ENCODE results near the gene TFF1.

The TFF1 gene

DNA sequence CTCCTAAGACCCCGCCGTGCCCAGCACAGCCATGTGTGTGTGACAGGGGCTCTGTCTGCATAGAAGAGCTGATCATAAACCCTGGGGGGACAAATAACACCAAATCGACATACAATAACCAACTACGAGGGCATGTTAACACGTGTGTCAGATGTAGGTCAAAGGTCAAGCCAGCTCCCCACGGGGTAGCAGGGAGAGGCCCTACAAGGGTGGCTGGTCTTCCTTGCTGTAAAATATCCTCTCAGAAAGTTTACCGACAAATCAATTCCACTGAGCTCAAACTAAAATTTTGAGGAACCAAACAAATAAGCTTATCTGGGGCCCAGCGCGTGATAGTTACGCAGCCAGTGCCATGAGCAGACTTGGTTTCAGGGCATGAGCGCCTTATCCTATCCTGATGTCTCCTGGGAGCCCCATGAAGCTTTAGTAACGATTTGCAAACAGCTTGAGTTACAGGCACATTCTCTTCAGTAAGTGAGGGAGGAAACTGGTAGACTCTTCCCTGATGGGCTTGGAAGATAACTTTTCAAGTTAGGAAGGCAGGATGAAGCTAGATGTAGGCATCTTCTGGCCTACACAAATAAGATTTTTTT lies 32.2 kb upstream of the TFF1 start:
- DNase-seq (ENCODE audit: low read depth), result no peak

DNA sequence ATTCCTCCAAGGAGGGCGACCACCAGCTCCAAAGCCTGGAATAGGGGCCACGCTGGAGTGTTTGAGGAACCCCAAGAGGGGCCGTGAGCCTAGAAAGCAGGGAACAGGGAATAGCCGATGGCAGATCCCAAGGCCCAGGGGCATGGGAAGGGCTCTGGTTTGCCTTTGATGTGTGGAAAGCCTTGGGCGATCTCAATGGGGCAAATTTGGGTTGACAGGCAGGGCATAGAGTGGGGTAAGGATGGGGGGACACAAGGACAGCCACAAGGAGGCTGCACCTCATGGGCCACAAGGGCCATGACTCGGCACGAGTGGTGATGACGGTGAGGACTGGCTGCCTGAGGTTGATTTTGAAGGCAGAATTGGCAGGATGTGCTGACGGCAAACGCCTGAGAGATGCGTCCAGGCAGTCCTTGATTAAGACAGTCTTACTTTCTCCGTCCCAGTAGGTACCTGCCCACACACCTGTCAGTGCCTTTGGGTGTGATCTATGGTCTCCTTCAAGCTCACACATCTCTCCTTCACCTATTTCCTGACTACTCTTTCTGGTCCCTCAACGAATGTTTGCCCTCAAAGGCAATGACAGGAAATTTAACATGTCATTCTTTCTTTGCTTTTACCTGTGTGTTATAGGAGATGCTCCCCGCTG lies 31.5 kb upstream of the TFF1 start:
- DNase-seq (ENCODE audit: low read depth), result no peak

DNA sequence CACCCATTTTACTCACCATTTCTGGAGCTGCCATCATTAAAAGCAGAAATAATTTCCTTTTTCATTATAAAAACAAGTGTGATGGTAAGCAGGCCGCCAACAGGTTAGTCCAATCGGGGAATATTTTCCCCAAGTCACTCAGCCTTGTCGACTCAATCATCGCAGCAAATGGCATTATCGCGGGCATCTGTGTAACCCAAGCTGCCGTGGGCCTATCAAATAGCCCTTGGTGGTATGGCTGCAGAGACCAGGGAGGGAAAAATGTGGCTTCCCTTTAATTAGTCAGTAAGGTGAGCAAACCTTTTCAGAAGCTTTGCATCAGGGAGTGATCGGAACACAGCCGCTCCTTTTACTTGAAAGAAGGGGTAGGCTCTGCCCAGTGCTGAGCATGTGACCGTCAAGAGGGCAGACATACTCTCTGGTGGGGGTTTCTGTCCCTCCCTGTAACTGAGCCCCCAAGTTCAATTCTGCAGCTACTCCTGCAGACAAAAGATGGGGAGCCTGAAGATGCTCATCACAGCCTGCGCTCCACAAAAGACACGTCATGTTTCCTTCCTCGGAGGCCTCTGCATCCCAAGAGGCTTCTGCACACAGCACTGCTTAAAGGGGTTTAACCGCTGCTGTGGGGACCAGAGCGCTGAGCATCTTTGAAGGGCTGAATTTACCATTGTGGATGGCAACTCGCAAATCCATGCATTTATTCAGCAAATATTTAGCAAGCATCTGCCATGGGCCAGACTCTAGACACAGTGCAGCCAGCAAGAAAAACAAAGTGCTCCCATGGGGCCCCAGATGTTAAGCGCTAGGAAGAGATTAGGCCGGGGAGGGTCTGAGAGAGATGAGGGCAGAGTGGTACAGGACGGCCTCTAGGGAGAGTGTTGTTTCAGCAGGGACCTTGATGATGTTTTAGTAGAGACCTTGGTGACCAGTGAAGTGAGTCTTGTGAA lies 30.7 kb upstream of the TFF1 start:
- DNase-seq (ENCODE audit: low read depth), result no peak

DNA sequence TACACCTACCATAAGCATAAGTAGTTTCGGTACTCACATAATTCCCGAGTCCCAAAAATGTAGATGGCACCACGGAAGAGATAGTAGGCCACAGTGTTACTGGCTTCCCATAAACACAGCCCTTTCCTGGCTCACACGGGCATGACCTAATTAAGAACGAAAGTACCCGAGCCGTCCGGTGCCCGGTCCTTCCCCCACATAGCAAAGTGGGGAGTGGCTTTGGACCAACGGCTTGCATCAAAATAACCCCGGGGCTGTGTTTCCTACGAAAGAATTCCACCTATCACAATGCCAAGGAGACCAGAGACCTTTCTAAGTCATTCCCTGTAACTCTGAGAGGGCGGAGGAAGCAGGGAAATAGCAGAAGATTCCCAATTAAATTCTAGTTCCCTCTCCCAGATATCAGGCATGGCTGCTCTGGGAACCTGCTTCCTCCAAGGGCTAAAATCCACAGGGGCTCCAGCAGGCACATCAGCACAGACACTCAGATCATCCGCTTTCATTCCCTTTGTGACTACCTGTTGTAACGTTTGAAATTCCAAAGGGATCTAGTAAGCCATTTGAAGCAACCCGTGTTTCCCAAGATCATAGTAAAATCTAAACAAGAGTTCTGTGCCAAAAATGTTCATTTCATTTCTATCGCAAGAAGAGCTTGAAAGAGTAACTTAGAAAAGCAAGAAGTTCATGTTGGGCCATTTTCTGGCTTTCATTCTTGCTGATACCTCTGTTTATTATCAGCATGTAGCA lies 29.7 kb upstream of the TFF1 start, which contains the start of gene TMPRSS3:
TMPRSS3 (minus strand) TSS at position 148 of the 747 bp plus-strand sequence. CDS start 635 bp downstream, outside the sequence.
- no peak for DNase-seq (ENCODE audit: low read depth)

DNA sequence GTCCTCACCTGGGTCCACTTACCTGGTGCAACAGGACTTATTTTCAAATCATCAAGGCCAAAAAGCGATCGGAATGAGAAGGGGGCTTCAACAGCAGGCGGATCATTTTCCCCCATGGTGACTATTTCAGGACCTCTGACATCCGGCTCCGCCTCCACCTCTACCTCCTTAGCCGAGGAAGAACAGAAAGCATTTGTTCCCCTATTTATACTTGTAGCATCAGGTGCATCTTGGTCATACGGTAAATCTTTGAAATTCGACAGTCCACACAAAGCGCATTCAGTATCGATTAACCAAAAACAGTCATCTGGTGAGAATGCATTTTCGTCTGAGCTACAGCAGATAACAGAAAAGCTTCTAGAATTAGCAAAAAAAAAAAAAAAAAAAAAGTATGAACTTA lies 29.0 kb upstream of the TFF1 start:
- no peak for DNase-seq (ENCODE audit: low read depth)

DNA sequence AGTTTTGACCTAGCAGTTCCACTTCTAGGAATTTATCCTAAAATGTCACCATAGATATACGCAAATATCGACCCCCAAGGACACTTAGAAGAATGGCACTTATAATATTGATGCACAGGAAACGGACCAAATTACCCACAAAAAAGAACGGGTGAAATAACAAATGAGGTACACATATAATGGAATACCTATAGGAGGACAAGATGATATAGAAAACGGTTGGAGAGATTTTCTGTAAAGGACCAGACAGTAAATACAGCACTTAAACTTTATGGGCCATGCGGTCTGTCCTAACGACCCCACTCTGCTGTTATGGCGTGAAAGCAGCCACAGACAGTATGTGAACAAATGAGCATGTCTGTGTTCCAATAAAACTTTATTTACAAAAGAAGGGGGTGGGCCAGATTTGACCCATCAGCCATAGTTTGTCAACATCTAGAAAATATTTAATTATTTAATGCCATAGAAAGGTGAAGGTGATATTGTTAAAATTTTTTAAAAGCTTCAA lies 27.2 kb upstream of the TFF1 start:
- no peak for DNase-seq (ENCODE audit: low read depth)

DNA sequence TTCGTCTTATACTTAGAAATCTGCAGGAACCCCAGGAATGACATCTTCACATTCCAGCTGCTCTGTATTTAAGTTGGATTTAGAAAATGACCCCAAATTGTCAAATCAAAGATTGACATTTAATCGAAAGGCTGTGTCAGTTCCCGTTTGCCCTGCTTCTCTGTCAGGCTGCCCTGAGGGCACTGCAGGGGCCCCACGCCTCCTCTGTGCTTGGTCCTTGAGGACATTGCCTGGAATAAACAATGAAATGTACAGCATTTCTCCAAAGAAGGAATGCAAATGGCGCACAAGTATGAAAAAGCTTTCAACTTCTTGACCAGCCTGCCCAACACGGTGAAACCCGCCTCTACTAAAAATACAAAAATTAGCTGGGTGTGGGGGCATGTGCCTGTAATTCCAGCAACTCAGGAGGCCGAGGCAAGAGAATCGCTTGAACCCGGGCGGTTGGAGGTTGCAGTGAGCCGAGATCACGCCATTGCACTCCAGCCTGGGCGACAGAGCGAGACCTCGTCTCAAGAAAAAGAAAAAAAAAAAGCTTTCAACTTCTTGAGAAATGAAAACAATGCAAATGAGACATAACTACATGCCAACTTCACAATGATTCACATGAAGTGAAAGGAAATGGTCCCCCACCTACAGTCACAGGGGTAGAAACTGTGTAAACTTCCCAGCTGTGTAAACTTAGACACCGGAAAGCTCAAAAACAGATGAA lies 26.6 kb upstream of the TFF1 start:
- DNase-seq (ENCODE audit: low read depth), result no peak

DNA sequence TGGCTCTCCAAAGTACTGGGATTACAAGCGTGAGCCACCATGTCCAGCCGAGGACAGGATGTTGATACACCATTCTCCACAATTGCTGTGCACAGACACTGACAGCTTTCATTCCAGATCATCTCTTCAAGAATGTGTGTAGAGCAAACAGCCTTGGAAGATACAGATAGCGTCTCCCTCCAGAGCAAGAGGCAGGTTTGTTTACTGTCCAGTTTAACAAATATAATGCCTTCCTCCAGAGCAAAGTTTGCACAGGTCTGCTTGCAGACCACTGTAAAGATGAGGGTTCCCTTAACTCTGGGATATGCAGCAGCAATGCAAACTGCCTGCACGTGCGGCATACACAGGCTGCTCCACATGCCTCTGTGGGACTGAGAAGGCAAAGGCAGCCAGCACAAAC lies 25.0 kb upstream of the TFF1 start:
- no peak for DNase-seq (ENCODE audit: low read depth)

DNA sequence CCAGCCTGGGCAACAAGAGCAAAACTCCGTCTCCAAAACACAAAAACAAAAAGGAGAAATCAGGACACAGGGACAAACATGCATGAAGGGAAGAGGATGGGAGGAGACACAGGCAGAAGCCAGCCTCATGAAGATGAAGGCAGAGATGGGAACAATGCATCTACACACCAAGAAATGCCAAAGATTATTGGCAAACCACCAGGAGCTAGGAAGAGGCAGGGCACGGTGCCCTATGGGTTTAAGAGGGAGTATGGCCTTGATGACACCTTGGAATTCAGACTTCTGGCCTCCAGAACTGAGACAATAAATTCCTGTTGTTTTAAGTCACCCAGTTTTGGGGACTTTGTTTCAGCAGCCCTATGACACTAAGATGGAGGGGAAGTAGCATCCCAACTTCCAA lies 24.4 kb upstream of the TFF1 start:
- no peak for DNase-seq (ENCODE audit: low read depth)

DNA sequence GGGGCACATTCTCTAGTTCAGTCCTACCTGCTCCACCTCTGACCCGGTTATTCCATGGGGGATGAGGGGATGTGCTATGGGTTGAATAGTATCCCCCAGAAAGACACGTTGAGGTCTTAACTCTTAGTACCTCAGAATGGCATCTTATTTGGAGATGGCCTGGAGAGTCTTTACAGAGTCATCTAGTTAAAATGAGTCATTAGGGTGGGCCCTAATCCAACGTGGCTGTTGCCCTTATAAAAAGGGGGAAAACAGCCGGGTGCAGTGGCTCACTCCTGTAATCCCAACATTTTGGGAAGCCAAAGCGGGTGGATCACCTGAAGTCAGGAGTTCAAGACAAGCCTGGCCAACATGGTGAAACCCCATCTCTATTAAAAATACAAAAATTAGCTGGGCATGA lies 23.9 kb upstream of the TFF1 start:
- DNase-seq (ENCODE audit: low read depth), result no peak

DNA sequence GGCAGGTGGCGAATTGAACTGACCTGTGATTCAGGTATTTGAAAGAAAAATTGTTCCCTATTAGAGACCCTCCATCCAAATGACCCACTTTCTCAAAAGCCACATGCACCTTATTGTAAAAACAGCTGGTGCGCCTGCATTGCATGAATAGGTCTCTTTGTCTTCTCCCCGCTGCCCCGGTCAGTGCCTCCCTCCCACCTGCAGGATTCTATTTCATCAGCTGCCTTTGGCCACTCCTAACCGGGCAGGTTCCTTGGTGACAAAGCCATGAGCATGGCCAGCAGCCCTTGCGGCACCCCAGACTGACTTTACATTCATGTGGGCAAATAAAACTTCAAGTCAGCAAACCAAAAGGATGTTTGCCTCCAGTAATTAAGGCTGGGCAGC lies 23.1 kb upstream of the TFF1 start:
- DNase-seq (ENCODE audit: low read depth), result no peak

DNA sequence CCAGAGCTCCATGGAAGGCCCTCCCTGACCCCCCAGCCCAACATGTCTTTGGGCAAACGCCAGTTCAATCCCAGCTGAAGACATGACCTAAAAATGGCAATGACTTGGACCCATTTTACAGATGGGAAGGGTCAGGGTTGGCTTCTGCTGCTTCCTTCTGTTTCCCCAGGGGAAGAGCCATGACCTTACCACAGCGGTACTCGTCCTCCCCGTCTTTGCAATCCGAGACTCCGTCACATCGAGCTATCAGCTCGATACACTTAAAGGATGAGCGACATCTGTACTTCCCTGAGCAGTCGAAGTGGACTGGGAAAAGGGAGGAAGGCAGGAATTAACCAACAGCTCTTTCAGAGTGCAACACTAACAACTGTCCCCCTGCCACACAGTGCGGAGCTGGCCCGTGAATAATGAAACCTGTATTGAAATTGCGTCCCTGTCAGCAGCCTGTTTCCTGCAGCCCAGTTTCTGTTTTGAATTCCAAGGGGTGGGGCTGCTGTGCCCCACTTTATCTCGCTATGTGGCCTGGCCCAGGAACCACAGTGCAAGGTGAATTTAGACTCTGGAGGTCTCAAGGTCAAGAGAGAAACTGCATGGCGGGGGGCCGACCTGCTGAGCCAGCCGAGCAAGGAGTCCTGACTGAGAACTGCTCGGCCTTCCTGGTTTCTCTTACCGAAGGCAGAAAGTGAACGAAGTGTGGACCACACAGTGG lies 22.6 kb upstream of the TFF1 start:
- no peak for DNase-seq (ENCODE audit: low read depth)

DNA sequence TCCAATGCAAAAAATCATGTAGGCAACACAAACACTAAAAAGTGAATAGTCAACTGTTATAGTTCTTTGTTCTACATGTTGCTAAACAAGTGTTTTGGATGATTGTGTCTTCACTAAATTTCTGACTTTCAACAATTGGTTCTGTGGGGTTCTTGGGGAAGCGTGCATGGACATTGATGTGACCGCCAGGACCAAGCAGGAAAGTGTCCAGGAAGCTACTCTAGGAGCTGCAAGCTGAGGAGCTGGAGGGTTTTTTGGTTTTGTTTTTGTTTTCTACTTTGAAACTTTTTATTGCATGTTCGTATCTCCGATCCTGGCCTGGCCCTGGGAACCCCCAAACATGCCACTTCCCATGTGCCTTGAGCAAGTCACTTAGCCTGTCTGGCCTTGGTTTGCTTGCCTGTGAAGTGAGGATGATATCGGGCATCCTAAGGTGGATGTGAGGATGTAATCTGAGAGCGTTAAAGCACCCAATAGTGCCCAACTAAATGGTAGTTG lies 21.6 kb upstream of the TFF1 start:
- no peak for DNase-seq (ENCODE audit: low read depth)

DNA sequence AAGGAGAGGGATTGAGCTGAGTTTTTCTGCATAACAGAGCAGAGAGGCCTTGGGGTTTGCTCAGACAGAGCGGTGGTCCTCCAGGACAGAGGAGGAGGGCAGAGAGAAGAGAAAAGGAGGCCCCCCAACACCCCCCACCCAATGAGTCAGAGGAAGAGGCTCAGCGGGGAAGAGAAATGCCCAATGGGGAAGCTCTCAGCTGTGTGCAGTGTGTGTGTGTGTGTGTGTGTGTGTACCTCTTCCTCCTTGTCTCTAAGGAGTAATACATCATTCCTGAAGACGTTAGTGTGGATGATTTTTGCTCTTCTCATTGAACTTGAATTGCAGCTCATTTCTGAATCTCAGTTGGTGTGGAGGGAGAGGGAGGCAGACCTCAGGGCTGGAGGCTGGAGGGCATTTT lies 20.8 kb upstream of the TFF1 start:
- no peak for DNase-seq (ENCODE audit: low read depth)

DNA sequence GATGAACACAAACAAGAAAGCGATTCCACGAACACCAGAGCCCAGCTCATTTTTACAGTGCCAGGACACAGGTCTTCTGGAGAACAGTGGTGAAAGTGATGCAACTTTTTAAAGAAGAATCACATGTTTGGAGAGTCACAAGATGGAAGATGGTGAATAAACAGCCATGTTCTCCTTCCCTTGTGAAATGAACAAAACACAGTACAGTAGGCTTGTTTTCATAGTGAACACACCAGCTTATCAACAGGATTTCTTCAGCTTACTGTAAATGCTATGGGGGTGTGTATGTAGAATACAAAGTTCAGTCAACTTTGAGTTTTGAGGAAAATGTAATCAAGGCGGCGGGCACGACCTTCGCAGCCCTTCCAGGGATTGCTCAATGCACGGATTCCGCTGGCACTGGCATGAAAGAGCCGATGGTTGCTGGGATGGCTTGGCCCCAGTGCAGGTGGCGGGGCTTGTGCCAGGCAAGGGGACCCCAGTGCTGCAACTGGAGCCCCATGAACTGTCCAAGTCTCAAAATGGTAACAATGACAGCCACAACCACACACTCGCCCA lies 19.8 kb upstream of the TFF1 start:
- no peak for DNase-seq (ENCODE audit: low read depth)

DNA sequence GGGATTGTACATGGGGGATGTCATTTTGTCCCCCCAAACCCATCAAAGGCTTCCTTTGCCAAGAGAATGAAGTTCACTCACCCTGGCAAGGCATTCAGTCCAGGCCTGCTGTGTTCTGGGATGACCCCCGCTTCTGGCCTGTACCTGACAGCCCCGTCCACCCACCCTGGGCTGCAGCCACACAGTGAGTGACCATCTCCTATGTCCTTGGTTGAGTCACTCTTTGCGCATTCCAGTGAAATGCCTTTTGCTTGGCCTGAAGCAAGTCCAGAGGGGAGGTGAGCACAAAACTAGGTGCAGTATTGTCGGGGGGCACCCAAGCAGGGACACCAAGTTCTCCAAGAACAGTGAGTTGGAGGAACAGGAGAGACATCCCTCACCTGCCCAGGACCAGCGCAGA lies 19.3 kb upstream of the TFF1 start:
- DNase-seq (ENCODE audit: low read depth), result no peak

DNA sequence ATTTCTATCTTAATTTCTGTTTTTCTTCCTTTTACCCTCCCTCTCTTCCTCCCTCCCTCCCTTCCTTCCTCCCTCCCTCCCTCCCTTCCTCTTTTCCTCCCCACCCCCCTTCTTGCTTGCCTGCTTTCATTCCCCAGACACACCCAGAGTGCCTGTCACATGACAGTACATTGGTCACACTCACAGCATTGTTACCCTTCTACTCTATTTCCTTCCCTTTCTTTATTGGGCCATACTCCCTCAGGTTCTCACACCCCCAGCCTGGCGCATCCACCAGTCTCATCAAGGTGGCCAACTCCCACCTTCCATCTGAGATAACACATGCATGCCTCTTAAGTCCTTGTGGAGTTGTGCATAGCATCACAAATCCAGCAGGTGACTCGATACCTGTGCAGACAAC lies 18.7 kb upstream of the TFF1 start:
- DNase-seq (ENCODE audit: low read depth), result no peak

DNA sequence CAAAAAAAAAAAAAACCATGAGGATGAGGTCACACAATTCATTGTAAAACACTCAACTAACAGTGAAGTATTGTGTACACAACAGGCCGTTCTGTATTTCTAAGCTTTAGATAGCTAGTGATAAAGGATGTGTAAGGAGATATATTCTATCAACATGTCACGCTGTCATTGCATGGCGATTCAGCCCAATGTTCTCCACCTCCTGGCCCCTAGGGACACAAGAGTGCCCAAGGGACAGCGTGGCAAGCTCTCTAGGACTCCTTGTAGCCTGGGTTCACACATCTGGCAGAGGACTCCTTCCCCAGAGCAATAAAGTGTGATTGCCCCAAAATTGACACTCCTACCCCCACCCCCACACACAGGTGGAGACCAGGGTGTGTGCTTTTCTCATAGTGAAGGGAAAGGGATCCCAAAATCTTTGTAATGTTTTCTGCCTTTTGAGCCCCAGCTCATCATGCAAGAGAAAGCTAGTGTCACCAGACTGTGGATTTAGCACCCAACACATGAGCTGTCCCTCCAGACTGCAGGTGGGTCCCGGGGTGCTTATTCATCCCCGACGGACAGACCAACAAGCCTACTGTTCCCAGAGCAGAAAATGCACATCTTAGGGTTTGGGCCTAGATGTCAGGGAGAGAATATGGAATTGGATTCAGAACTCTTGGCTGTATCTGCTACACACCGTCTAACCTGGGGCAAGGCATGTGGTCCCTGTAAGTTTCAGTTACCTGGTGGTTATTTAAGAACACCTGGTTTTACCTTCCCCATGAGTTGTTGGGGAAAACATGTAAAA lies 18.0 kb upstream of the TFF1 start:
- no peak for DNase-seq (ENCODE audit: low read depth)

DNA sequence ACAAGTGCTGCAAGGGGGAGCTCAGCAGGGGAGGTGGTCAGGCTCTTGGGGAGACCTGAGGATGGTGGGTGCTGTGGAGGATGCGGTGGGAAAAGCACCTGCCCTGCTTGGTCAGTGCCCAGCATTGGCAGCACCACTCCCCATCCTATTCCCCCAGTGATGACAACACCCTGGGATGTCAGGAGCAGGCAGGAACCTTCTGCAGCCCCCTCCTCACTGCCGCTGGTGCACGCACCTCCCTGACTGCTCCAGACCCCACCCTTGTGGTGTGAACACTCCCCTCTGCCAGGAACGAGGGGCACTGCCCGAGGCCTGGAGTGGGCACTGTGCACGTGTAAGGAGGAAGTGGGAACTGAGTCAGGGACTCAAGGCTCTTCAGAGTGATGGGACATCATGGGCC lies 17.0 kb upstream of the TFF1 start:
- no peak for DNase-seq (ENCODE audit: low read depth)

DNA sequence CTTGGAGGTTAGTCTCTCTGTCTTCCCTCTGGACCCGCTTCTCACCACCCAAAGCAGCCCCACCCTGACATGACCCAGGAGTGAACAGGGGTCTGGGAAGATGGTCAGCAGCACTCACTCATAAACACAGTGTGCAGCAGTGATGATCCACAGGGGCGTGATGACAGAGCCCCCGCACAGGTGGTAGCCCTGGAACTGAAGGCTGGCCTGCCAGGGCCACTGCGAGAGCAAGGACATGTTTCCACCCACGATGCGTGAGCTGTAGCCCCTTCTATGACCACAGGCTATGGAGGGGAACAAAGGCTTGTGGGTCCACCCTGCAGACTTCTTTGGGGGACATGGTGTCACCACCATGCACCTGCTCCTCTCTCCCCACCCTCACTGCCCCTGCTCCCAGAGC lies 16.6 kb upstream of the TFF1 start:
- no peak for DNase-seq (ENCODE audit: low read depth)

Data from activated T-helper 9 cell treated with anti-CD3 and anti-CD28 coated beads, Interleukin-2, amount 50 U/mL, for 16 hours (primary cell).